ENCODE data around the gene RBBP6.
"Not testable (repeated sequence)": the region's sequence is repeated elsewhere in the genome, so short reads cannot be mapped to it uniquely, and the experiment has no call there.

The RBBP6 gene

DNA sequence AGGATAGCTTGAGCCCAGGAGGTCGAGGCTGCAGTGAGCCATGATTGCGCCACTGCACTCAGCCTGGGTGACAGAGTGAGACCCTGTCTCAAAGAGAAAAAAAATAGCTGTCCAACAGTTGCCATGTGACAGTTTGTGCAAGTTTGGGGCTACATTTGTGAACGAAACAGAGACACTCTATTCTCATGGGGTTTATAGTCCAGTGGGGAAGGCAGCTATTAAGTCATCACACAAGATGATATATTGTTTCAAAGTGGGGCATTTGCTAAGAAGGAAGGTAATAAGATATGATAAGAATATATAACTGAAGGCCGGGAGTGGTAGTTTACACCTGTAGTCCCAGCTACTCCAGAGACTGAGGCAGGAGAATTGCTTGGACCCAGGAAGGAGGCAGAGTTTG, 73.3 kb downstream of the RBBP6 start:
- no peak for DNase-seq (ENCODE audit: low read depth)
- no peak overlapping the region for H3K4me3 ChIP-seq (ENCODE audit: low read length)
- TF ChIP-seq, protein P1, sequence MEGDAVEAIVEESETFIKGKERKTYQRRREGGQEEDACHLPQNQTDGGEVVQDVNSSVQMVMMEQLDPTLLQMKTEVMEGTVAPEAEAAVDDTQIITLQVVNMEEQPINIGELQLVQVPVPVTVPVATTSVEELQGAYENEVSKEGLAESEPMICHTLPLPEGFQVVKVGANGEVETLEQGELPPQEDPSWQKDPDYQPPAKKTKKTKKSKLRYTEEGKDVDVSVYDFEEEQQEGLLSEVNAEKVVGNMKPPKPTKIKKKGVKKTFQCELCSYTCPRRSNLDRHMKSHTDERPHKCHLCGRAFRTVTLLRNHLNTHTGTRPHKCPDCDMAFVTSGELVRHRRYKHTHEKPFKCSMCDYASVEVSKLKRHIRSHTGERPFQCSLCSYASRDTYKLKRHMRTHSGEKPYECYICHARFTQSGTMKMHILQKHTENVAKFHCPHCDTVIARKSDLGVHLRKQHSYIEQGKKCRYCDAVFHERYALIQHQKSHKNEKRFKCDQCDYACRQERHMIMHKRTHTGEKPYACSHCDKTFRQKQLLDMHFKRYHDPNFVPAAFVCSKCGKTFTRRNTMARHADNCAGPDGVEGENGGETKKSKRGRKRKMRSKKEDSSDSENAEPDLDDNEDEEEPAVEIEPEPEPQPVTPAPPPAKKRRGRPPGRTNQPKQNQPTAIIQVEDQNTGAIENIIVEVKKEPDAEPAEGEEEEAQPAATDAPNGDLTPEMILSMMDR (conservative IDR thresholded peaks at IDR 0.05; ENCODE audit: low read length) = no peak

DNA sequence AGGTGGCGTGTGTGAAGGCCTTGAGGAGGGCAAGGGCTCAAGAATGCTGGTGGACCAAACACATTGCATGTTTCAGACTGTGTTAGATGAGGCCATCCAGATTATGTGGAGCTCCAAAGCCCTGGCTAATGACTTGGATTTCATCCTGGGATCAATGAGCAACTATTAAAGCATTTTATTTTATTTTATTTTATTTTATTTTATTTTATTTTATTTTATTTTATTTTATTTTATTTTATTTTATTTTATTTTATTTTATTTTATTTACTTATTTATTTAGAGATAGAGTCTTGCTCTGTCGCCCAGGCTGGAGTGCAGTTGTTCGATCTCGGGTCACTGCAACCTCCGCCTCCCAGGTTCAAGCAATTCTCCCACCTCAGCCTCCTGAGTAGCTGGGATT, 73.9 kb downstream of the RBBP6 start:
- not testable (repeated sequence) for H3K4me3 ChIP-seq (ENCODE audit: low read length); DNase-seq (ENCODE audit: low read depth)

DNA sequence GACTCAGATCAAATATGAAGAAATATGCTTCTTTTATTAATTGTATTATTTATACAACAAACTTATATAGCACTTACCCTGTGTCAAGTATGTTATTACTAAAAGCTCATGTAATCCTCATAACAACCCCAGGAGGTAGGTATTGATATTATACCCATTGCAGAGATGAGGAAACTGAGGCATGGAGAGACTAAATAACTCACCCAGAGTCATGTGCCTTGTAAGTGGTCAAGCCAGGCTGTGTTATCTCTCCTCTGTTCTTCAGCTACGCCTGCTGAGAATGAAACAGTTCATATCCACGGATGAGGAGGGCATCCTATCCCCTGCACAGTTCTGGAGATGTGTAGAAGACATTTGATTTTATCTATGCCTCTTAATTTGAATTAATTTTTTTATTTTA, 78.1 kb downstream of the RBBP6 start:
- TF ChIP-seq, protein P1 (conservative IDR thresholded peaks at IDR 0.05; ENCODE audit: low read length) = no peak
- DNase-seq (ENCODE audit: low read depth) = no peak
- H3K4me3 ChIP-seq (ENCODE audit: low read length) = no peak overlapping the region

Measured in AG10803 (cell line).